Caco-2 (cell line): Measurements from ENCODE around the gene KCNMB3. TPM values are rescaled to one million over a fixed set of nuclear protein-coding genes. Genes with fewer than 3 reads are reported as not detected.
"Not testable (repeated sequence)": the region's sequence is repeated elsewhere in the genome, so short reads cannot be mapped to it uniquely, and the experiment has no call there.

Source experiments
- BruUV-seq: library from RNA; stranded (reverse); fragments of 400-500 nt; replicated peaks from 2 replicates; lab custom pipeline; 2021; lab: Mats Ljungman, UMichigan
- CTCF ChIA-PET: fragments of 300-600 bp; sonication (Branson Sonifier 250); formaldehyde crosslinking; loops from one replicate; lab custom pipeline; 2022; ENCODE audit warnings: antibody characterized with exemption; lab: Charles Lee
- POLR2A ChIA-PET: fragments of 300-600 bp; sonication (Branson Sonifier 250); formaldehyde crosslinking; loops from one replicate; lab custom pipeline; 2022; ENCODE audit warnings: antibody characterized with exemption; lab: Charles Lee
- DNase-seq, 2 experiments: peaks; one replicate each; pipeline versions ENCODE4 v3.0.0 to v3.0.0-alpha.2; 2020 to 2022
- H3K27me3 ChIP-seq: replicated peaks from 2 replicates; pipeline ENCODE4 v1.6.0; 2011; ENCODE audit warnings: low read length; ENCODE audit not compliant: control insufficient read depth, insufficient read depth
- H3K36me3 ChIP-seq: 2 replicates; pipeline ENCODE4 v1.5.1; 2011; ENCODE audit warnings: low read length; ENCODE audit not compliant: control insufficient read depth, insufficient read depth
- H3K4me1 ChIP-seq: fragments of 250-450 bp; sonication (Bioruptor Pico); 2 replicates; pipeline ENCODE4 v1.5.1; 2020; ENCODE audit warnings: mild to moderate bottlenecking
- H3K4me3 ChIP-seq: 2 replicates; pipeline ENCODE4 v1.5.1; 2011; ENCODE audit warnings: low read depth, mild to moderate bottlenecking, control low read depth, low read length
- H3K9me3 ChIP-seq: fragments of 250-450 bp; sonication (Bioruptor Pico); 2 replicates; pipeline ENCODE4 v1.5.1; 2020; ENCODE audit warnings: mild to moderate bottlenecking, moderate library complexity
- H3K27ac Mint-ChIP-seq: one replicate; pipeline ENCODE4 v1.8.0; 2022; ENCODE audit warnings: mixed read lengths; ENCODE audit not compliant: unreplicated experiment
- H3K27me3 Mint-ChIP-seq: one replicate; pipeline ENCODE4 v1.8.0; 2022; ENCODE audit warnings: mixed read lengths; ENCODE audit not compliant: insufficient read depth, unreplicated experiment
- H3K36me3 Mint-ChIP-seq: one replicate; pipeline ENCODE4 v1.8.0; 2022; ENCODE audit warnings: mild to moderate bottlenecking, mixed read lengths; ENCODE audit not compliant: insufficient read depth, unreplicated experiment
- H3K4me1 Mint-ChIP-seq: one replicate; pipeline ENCODE4 v1.8.0; 2022; ENCODE audit warnings: low read depth, mixed read lengths; ENCODE audit not compliant: unreplicated experiment
- H3K4me3 Mint-ChIP-seq: one replicate; pipeline ENCODE4 v1.8.0; 2022; ENCODE audit warnings: mild to moderate bottlenecking, moderate library complexity, mixed read lengths; ENCODE audit not compliant: unreplicated experiment
- H3K9me3 Mint-ChIP-seq: one replicate; pipeline ENCODE4 v1.8.0; 2022; ENCODE audit warnings: mixed read lengths; ENCODE audit not compliant: unreplicated experiment
- intact Hi-C: fragments of 100-400 bp; cut with micrococcal nuclease; formaldehyde crosslinking; loops from one replicate; pipeline ENCODE4 v1.10.0; 2022; ENCODE audit not compliant: unreplicated experiment
- total RNA-seq: library from RNA; stranded (reverse); gene quantifications from 2 replicates; pipeline ENCODE4 v1.2.3, GENCODE V29; 2022
- TF ChIP-seq, protein P1 (sequence below), 2 experiments: fragments of 200-600 bp in 1 of 2; IDR thresholded peaks; 1 replicate in 1 of 2; 2 replicates in 1 of 2; pipeline versions ENCODE4 v1.5.1 to v1.8.0; 2011 to 2022; ENCODE audit warnings: antibody characterized with exemption in 1 of 2, control low read depth in 1 of 2, inconsistent platforms in 1 of 2, low read depth in 1 of 2, low read length in 1 of 2, mild to moderate bottlenecking in 1 of 2, moderate library complexity in 1 of 2; ENCODE audit not compliant: insufficient read depth in 1 of 2, severe bottlenecking in 1 of 2, unreplicated experiment in 1 of 2

KCNMB3 gene
- total RNA-seq, 1 experiment from 2014 or later = 6.9 TPM

GRCh38 chr3:179258820-179259219, 7.9 kb upstream of the KCNMB3 start:
- H3K36me3 Mint-ChIP-seq = peaks cover 16% of the 10 kb centered on the region
- intact Hi-C loops = no loop called here

GRCh38 chr3:179257742-179258141, 6.8 kb upstream of the KCNMB3 start:
- H3K27ac Mint-ChIP-seq, intact Hi-C loops, BruUV-seq, DNase-seq, H3K27me3 ChIP-seq, H3K4me3 ChIP-seq, H3K27me3 Mint-ChIP-seq, POLR2A ChIA-PET, H3K36me3 ChIP-seq, H3K4me1 ChIP-seq, CTCF ChIA-PET, H3K9me3 ChIP-seq, H3K4me3 Mint-ChIP-seq: not testable (repeated sequence)
- Mint-ChIP-seq H3K9me3 (peaks cover 27% of the 10 kb centered on the region), H3K36me3 (peaks cover 16% of the 10 kb centered on the region), H3K4me1 (peaks cover 35% of the 10 kb centered on the region)

More at GRCh38 chr3:179258820-179259219, 7.9 kb upstream of the KCNMB3 start:
- peaks cover 6% of the 10 kb centered on the region; the same call in 1 of the 2 replicates for H3K4me1 ChIP-seq
- H3K27ac Mint-ChIP-seq = no peak overlapping the region
- ChIA-PET POLR2A (no interaction called here), CTCF (no interaction called here)
- TF ChIP-seq, protein P1, sequence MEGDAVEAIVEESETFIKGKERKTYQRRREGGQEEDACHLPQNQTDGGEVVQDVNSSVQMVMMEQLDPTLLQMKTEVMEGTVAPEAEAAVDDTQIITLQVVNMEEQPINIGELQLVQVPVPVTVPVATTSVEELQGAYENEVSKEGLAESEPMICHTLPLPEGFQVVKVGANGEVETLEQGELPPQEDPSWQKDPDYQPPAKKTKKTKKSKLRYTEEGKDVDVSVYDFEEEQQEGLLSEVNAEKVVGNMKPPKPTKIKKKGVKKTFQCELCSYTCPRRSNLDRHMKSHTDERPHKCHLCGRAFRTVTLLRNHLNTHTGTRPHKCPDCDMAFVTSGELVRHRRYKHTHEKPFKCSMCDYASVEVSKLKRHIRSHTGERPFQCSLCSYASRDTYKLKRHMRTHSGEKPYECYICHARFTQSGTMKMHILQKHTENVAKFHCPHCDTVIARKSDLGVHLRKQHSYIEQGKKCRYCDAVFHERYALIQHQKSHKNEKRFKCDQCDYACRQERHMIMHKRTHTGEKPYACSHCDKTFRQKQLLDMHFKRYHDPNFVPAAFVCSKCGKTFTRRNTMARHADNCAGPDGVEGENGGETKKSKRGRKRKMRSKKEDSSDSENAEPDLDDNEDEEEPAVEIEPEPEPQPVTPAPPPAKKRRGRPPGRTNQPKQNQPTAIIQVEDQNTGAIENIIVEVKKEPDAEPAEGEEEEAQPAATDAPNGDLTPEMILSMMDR (IDR thresholded peaks at IDR 0.05; ENCODE audit: insufficient read depth in 1 of 2, low read depth in 1 of 2, low read length in 1 of 2, severe bottlenecking in 1 of 2, unreplicated experiment in 1 of 2) = no peak
- H3K4me3 ChIP-seq = no peak overlapping the region
- no peaks in the 10 kb centered on the region for H3K27me3 Mint-ChIP-seq
- H3K36me3 ChIP-seq = no peaks in the 10 kb centered on the region
- no TSS peak for BruUV-seq
- peaks cover 27% of the 10 kb centered on the region for H3K9me3 Mint-ChIP-seq
- H3K27me3 ChIP-seq = no peaks in the 10 kb centered on the region
- H3K4me3 Mint-ChIP-seq = no peak overlapping the region
- DNase-seq = no peak
- peaks cover 35% of the 10 kb centered on the region for H3K4me1 Mint-ChIP-seq
- 0 out of 2 replicates have a peak, but pooled peaks cover 6% of the 10 kb centered on the region for H3K9me3 ChIP-seq

- Mint-ChIP-seq H3K27me3 (no peaks in the 10 kb centered on the region), H3K27ac (no peak overlapping the region), H3K4me3 (no peak overlapping the region), H3K36me3 (peaks cover 16% of the 10 kb centered on the region), H3K9me3 (peaks cover 27% of the 10 kb centered on the region), H3K4me1 (peaks cover 35% of the 10 kb centered on the region)
- POLR2A ChIA-PET = no interaction called here
- BruUV-seq = no TSS peak
- Histone ChIP-seq H3K27me3 (no peaks in the 10 kb centered on the region), H3K9me3 (0 out of 2 replicates have a peak, but pooled peaks cover 6% of the 10 kb centered on the region), H3K4me1 (peaks cover 6% of the 10 kb centered on the region; the same call in 1 of the 2 replicates), H3K4me3 (no peak overlapping the region), H3K36me3 (no peaks in the 10 kb centered on the region)
- intact Hi-C loops = no loop called here
- CTCF ChIA-PET = no interaction called here
- TF ChIP-seq, protein P1 (IDR thresholded peaks at IDR 0.05; ENCODE audit: insufficient read depth in 1 of 2, low read depth in 1 of 2, low read length in 1 of 2, severe bottlenecking in 1 of 2, unreplicated experiment in 1 of 2) = no peak
- DNase-seq = no peak
These were observed 5.9 kb upstream of the KCNMB3 start for GRCh38 chr3:179256813-179257212.
